NCI-H1105 (cell line): ENCODE data around the gene TLR10.
"Not testable (repeated sequence)": the region's sequence is repeated elsewhere in the genome, so short reads cannot be mapped to it uniquely, and the experiment has no call there.

ENCODE experiments used
- DNase-seq: peaks from one replicate; lab custom pipeline; 2025; lab: John Stamatoyannopoulos, UW

TLR10 gene

DNA sequence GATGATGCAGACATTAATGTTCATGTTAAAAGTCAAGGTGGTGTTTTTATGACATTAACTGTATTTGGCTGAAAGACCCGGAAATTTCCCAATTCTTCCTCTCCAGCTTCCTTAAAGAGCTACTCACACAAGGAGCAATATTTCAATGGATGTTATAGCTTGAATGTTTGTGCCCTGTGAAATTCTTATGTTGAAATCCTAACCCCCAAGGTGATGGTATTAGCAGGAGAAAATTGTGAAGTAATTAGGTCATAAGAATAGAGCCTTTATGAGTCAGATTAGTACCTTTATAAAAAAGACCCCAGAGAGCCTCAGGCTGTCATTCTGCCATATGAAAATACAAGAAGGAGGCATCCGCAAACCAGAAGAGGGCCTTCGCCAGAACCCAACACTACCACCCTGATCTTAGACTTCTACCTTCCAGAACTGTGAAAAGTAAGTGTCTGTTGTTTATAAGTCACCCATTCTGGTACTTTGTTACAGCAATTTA lies 18.2 kb upstream of the TLR10 start:
- no peak for DNase-seq

DNA sequence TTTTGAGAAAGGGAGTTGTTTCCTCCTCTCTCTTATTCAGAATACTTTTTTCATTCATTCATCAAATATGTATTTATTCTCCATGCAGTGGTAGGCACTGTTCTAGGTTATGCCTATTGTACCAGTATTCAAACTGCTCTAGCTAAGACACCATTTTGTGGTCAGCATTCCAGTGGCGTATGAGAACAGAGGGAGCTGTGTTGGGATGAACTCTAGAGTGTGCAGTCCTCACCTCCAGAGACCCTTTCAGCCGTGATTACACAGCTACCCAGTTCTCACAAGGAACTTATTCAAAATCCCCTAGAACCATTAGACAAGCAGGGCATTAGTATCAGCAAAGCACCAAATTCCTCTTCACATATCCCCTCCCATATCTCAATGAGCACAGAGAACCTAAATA lies 17.6 kb upstream of the TLR10 start:
- DNase-seq: no peak

DNA sequence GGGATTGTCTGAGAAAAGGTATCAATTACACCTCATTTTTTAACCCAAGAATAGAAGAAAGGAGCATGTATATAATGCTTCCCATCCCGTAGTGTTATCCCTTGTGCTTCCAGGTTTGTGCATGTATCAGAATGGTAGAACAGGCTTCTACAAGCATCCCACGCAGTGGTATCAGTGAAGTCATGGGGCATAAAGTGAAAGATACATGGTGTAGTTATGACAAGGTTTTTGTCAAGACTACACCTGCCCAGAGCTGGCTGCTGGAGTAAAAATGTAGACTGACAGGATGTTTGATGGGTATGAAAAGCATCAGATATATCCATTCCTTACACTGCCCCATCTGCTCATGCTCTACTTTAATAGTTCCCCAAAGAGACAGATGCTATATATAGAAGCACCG lies 12.3 kb upstream of the TLR10 start:
- DNase-seq: no peak

DNA sequence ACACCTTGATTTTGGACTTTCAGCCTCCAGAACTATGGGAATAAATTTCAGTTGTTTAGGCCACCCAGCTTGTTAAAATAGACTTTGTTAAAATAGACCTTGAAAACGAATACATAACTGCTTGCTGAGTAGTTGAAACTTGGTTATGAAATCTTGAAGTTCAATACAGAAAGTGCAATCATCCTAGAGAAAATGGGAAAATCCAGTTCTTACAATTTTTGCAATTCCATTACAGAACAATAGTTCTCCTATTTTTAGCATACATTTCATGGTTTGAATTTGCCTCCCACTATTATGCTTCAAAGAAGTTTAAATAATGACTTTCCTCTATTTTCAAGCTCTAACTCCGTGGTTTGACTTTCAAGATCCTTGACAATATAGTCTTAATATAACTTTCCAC lies 11.3 kb upstream of the TLR10 start:
- DNase-seq: no peak

DNA sequence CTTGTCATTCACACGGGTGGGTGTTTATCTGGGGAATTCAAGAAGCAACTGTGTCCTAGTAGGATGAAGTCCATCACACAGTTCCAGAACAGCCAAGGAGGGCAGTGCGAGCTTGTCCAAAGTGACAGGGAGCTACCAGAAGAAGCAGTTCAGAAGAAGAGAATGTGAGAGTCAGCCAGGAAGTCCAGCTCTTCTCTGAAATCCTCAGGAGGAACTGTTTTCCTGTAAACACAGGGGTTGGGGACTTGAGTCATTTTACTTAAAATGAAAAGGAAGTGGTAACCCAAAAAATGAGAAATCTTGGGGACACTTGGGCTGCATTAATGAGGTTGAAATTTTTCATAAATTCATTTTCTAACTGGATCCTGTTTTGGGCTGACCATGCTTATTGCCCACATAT lies 8.2 kb upstream of the TLR10 start:
- DNase-seq: no peak

DNA sequence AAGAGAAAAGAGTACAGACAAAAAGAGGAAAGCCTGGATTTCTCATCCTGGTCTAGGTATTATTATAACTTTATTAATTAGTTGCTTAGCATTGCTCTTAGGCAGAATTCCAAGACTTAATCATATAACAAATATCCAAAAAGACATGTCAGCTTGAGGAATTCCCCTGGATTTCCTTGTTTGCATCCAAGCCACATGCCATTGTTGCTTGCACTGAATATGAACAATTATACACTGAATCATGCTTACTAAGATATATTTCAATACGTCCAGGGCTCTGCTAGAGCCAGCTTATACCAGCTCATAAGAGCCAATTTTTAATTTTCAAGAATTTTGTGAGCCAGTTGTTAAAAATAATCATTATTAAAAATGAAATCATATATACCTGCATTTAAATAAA lies 5.5 kb upstream of the TLR10 start:
- no peak for DNase-seq

DNA sequence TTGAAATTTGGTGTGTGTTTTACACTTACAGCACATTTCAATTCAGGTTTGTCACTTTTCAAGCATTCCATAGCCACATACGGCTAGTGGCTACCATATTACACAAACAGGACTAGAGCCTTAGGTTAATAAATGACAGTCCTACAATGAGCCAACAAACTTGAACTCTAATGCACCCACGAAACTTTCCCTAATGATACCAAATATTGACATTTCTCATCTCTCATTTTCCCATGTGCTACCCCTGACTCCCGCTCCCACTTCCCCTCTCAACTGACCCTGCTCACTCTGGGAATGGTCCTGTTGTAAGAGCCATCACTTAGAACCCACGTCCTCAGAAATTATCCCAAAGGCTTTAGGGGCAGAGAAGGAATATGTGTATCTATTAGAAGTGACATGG lies 4.9 kb upstream of the TLR10 start:
- no peak for DNase-seq

DNA sequence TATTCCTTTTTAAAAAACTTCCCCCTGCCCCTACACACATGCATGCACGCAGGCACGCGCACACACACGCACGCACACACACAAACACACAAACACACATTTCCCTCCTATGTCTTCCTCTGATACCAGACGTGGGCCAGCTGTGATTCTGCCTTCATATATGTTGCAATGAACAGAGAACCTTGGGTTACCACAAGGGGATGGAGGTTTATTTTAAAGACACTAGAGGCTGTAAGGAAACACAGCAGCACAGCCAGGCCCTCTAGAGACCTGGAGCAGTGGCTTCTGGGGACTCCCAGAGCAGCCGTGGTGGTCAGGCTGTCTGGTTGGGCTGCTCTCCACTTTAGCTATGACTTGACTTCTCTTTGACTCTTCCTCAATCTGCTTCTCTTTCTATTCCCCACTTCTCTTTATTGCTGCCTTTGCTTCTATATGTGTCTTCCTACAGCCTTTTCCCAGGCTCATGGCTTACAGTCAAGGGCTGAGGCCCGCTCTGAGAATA lies 3.2 kb upstream of the TLR10 start:
- DNase-seq: no peak

DNA sequence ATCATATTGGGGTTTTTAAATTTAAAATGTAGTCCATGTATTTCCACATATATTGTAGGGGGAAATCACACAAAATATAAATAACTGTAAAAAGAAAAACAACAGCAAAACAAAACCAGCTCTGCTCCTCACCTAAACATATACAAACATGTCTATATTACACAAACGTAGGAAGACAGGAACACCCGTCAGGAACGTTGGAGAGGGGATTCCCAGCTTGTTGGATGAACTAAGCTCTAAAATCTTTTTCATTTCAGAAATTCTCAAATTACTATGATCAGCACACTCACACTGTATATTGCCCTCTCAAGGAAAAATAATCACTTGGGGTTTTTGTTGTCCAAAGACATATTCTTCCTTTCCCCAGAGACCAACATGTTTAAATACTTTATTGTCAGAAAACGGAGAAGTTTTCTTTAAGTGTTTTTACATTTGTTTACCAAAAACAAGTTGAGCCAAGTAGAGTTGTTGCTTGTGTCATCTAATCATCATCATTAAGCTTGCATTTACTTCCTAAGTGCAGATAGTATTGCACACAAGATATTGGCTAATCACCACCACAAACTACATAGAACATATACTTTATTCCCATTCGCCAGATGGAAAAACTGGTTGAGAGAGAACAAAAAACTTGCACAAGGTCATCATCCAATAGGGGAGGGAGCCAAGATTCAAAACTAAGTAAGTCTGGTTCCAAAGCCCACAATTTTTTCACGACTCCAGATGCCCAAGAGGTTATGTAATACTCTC lies 2.4 kb upstream of the TLR10 start:
- DNase-seq: no peak

DNA sequence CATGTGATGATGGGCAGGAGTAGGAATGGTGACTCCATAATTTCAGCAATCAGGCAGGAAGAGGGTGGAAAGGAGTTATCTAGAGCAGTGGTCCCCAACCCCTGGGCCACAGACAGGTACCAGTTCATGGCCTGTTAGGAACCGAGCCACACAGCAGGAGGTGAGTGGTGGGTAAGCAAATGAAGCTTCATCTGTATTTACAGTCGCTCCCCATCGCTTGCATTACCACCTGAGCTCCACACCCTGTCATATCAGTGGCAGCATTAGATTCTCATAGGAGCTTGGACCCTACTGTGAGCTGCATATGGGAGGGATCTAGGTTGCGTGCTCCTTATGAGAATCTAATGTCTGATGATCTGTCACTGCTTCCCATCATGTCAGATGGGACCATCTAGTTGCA lies 1.4 kb upstream of the TLR10 start:
- DNase-seq: no peak

DNA sequence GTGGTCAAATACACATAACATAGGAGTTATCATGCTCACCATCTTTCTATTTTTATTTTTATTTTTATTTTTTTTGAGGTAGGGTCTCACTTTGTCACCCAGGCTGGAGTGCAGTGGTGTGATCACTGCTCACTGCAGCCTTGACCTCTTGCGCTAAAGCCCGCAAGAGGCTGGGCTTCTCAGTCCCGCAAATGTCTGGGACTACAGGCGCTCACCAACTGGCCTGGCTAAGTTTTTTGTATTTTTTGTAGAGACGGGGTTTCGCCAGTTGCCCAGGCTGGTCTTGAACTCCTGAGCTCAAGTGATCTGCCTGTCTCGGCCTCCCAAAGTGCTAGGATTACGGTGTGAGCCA lies 295 bp upstream of the TLR10 start:
- no peak for DNase-seq

DNA sequence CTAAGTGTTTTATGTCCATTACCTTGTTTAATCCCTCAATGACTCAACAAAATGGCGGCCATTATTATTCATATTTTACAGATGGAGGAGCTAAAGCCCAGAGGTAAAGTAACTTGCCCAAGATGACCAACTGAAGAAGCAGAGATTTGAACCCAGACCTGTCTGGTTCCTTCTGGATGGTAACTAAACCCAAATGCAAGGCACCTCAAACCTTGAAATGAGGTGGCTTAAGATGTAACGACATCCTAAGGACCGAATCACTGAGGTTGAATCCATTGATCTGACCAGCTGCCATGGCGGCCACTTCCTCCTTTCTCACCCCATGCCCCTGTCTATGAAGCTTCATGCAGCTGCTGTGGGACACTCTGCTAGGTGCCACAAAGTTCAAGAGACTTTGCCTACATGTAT lies 932 bp downstream of the TLR10 start:
- no peak for DNase-seq

DNA sequence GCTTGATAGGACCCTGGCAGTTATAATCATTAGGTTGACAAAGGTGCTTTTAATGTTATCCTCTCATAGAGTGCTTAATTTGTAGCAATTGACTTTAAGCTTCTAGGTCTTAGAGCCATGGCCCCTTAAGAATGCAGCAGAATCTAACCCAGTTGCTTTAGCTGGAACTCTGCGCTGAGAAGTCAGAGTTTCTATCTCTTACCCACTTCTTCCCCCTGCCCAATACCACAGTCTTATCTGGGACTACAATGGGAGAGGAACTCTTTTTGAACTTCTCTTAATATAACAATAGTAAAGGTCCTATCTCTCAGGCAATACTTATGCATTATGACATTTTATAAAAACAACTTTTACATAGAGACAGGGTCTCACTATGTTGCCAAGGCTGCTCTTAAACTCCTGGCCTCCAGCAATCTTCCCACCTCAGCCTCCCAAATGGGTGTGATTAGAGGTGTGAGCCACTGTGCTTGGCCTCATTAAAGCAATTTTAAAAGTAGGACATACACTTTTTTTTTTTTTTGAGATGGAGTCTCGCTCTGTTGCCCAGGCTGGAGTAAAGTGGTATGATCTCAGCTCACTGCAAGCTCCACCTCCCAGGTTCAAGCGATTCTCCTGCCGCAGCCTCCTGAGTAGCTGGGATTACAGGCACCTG lies 1.8 kb downstream of the TLR10 start:
- no peak for DNase-seq

DNA sequence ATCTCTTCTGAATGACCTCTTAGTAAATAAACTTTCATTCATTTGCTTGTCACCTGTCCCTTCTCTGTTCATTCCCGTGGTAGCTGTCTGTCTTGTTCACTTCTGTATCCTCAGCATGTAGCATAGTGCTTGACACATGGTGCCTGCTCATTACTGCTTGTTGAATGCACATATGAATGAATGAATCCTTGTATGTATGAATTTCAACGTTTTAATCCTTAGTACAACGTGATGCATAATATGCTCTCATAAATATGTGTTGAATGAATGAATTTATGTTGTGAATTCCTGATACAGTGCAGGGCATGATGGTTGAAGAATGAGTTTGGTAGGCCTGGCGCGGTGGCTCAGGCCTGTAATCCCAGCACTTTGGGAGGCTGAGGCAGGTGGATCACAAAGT lies 3.0 kb downstream of the TLR10 start:
- no peak for DNase-seq

DNA sequence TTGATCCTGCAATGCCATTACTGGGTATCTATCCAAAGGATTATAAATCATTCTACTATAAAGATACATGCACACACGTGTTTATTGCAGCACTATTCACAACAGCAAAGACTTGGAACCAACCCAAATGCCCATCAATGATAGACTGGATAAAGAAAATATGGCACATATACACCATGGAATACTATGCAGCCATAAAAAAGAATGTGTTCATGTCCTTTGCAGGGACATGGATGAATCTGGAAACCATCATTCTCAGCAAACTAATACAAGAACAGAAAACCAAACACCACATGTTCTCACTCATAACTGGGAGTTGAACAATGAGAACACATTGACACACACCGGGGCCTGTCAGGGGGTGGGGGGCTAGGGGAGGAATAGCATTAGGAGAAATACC lies 4.9 kb downstream of the TLR10 start:
- DNase-seq: not testable (repeated sequence)

DNA sequence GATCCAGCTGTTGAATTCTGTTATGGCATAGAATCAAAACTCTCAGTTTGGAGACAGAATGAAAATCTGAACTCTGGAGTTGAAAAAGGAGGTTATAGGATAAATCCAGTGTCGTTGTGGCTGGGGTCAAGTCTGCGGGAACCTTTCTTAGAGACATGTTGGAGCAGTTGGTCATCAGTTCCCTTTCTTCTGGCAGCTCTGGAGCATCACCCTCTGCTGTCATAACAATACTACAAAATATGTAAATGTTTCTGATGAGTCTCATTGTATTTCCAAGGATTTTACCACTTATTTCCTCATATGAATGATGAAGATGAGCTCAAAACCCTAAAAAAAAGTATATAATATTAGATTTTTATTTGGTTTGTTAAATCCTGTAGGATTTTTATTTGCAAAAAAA lies 7.5 kb downstream of the TLR10 start:
- no peak for DNase-seq

DNA sequence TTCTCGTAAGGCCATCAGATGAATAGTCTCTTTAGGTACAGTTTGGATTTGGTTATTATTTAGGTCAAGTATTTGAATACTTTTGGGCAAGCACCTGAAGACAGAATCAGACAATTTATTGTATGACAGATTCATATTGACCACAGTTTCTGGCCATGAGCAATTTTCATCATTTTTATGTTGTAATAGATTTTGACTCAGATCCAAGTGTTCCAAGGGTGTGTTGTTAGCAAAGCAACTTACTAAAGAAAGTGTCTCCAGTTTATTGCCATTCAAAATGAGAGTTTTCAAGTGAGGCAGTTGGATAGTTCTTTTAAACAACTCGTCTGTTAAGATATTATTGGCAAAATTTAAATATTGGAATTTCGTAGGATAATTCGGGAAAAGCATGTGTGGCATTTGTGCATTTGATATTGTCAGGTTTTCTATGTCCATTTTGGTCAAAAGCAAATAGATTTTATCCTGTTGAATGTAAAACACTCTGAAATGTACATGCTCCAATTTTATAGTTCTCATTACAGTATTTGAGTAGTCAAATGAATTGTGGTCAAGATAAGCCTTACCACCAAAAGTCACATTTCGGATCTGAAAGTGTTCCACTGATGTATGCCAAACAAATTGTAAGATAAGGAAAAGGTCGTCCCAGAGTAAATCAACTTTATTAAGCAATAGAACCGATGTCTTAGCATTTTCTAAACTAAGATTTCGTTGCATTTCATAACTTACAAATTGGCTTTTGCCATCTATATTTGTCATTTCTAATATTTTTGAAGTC lies 8.4 kb downstream of the TLR10 start:
- DNase-seq: no peak

DNA sequence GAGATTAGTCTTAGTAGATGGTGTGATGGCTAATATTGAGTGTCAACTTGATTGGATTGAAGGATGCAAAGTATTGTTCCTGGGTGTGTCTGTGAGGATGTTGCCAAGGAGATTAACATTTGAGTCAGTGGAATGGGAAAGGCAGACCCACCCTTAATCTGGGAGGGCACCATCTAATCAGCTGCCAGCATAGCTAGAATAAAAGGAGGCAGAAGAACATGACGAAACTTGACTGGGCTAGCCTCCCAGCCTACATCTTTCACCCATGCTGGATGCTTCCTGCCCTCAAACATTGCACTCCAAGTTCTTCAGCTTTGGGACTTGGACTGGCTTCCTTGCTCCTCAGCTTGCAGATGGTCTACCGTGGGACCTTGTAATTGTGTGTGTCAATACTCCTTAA lies 12.5 kb downstream of the TLR10 start:
- DNase-seq: not testable (repeated sequence)

DNA sequence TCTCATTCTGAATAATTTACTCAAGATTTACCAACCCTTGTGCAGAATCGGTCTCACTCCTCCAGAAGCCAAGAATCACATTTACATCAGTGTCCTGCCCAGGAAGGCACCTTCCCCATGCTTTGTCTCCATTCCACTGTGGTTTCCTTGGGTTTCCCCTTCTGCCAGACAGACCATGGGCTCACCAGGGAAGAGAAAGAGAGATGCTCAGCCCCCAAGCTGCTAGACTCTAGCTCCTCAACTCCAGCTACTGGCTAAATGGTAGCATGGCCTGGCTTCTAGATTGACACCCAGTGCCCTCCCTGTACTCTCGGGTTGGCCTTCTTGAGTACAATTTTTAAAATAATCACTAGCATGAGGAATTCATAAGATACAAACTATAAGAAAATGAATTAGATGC lies 12.9 kb downstream of the TLR10 start:
- DNase-seq: no peak

DNA sequence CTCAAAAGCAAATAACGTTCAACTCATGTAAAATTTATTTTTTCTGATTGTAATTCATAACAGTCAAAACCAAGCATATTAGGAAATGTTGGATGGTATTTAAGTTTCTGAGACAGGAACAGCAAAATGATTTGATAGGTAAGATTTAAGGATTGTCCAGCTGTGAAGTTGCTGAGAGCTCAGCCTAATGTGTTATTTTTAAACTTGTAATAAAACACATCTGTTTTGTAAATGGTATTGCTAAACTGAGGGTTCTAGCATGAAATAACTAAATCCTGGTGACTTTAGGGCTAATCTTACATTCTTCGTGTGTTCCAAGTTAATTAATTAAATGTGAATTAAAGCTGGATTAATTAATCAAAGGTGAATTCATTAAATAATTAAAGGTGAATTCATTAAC lies 13.3 kb downstream of the TLR10 start:
- DNase-seq: no peak

DNA sequence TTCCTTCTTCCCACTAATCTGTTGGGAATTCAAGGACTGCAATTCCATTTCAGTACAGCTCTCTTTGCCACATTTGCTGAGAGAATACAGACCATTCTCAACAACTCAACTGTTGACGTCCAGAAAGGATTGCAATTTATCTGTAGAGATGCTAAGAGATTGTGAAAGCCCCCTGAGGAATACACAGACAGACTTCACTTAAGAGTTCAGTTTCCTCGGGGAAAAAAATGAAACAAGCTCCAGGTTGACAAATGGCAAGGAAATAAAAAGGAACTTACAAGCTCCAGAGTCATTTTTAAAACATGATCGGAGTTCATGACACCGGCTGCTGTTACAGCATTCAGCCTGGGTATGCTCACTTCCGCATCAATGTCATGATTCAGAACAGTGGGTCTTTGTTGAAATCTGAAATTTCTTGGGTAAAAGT lies 13.8 kb downstream of the TLR10 start:
- no peak for DNase-seq

DNA sequence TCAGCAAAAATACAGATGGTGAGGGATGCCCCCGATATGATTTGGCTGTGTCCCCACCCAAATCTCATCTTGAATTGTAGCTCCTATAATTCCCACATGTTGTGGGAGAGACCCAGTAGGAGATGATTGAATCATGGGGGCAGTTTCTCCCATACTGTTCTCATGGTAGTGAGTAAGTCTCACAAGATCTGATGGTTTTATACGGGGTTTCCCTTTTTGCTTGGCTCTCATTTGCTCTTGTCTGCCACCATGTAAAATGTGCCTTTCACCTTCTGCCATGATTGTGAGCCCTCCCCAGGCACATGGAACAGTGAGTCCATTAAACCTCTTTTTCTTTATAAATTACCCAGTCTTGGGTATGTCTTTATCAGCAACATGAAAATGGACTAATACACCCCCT lies 15.8 kb downstream of the TLR10 start:
- not testable (repeated sequence) for DNase-seq

DNA sequence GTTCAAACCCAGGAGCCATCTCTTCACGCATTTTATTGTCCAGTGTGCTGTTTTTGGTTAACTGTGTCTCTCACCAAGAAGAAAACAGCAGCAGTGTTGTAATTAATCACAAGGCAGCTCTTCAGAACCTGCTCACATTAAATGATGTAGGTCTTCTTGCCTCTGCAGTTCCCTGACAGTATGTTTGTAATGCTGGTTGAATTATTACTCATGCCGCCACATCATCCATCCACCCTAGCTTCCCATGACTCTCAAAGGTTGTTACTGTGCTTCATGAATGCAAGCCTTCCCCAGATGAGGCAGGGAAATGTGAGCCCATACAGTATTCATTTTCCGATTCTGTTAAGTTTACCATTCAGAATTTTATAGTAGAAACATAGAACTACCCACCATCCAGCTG lies 17.4 kb downstream of the TLR10 start:
- DNase-seq: no peak
